NCI-H510A (cell line): ENCODE data around the gene STAC3.
"Not testable (repeated sequence)": the region's sequence is repeated elsewhere in the genome, so short reads cannot be mapped to it uniquely, and the experiment has no call there.

Source experiments
- DNase-seq: peaks from one replicate; lab custom pipeline; 2025; lab: John Stamatoyannopoulos, UW

STAC3 gene

GRCh38 chr12:57250956-57251355 lies at the start of gene STAC3:
TSS of gene STAC3 (minus strand) at chr12:57251187. CDS start at chr12:57249636, 1,551 bp downstream.
- DNase-seq: no peak

DNA sequence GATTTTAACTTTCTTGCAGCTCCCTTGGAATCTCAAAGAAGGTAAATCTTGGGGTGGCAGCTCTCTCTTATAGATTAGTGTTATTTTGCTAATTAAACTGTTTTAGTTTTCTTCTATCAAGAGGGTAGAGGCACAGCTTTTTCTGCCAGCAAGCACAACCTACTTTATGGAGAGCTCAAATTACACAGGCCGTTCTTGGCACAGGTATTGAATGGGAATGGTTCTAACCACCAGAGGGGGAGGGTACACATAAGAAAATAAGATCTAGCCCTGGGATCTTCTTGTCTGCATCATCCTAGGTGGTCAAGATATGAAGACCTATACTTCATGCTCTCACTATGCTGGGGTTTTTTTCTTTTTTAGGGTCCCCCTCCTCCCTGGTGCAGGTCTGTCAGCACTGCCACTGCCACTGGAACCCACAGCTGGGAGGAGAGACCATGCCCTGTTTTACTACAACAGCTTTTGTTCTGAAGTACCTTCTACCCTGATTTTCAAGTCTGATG lies 48.6 kb upstream of the STAC3 start:
- peak; percentile 42 for DNase-seq

GRCh38 chr12:57296291-57296690 lies 45.3 kb upstream of the STAC3 start:
- DNase-seq: no peak

DNA sequence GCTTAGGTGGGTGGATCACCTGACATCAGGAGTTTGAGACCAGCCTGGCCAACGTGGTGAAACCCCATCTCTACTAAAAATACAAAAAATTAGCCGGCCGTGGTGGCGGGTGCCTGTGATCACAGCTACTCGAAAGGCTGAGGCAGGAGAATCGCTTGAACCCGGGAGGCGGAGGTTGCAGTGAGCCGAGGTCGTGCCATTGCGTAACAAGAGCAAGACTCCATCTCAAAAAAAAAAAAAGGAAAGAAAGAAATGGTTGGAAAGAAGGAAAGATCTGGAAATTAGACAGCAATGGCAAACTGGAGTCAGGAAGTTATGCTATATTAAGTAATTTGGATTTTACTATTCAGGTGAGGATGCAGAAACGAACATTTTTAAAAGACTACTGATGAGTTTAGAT lies 31.1 kb upstream of the STAC3 start:
- not testable (repeated sequence) for DNase-seq

DNA sequence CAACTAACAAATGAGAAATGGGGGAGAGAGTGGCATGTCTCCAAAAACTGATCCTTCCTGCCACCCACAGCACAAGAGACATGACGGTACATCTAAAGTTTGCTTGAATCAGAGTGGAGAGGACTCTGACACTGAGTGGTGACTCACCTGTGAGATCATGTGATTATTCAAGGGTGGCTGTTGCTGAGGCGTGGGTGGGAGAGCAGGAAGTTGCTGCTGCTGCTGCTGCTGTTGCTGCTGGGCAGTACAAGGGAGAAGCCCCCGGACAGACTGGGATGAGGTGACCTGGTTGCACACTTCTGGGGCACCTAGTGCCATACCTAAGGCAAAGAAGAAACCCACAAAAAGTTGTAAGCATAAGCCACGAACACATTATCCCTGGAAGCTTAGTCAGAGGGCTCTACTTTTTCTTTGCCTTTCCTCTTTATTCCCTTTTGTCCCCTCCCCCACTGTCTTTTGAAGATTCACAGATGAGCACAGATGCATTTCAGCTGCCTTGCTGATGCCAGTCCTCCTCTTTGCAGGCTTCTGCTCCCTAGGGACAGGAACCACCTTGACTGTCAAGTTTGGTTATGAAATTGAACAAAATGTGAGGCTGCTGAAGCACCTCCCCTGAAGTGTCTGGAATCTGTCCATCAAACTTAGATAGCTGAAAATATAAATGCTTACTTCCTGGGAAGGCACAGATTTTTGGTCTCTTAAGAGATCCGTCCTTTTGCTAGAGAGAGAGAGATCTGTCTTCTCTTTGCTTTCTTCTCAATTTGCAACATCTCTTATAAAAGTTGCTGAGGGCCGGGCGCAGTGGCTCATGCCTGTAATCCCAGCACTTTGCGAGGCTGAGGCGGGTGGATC lies 29.4 kb upstream of the STAC3 start:
- DNase-seq: peak; percentile 22

DNA sequence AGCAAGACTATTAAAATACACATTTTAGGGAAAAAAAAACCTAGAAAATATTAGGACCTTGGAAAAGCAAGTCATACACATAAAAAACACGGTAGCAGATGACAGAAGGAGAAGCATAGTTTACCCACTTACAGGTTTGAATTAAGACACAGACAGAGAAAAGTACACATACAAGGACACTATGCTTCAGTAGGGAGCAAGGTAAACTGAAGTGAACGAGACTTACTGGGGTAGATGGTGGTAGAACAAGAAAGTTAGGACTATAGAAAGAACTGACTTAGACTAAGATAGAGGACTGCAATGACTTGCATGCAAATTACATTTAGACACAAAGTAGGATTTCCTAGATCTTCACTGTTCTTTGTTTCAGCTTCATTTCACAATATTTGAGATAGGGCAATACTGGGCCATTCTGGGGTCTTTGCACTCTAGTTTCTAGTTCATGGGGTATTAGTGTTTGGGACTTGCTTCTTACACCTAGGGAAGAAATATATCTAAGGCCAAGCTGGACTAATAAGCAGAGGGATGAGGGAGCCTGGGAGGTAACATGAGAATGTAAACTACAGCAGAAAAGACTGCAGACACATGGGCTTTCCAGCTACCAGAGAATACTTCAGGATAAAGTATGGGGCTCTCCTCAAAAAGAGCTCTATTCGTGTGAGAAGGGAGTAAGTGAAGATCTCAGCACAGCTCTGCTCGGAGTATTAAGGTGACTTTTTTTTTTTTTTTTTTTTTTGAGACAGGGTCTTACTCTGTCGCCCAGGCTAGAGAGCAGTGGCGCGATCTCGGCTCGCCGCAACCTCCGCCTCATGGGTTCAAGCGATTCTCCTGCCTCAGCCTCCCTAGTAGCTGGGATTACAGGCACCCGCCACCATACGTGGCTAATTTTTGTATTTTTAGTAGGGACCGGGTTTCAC lies 27.7 kb upstream of the STAC3 start:
- no peak for DNase-seq

DNA sequence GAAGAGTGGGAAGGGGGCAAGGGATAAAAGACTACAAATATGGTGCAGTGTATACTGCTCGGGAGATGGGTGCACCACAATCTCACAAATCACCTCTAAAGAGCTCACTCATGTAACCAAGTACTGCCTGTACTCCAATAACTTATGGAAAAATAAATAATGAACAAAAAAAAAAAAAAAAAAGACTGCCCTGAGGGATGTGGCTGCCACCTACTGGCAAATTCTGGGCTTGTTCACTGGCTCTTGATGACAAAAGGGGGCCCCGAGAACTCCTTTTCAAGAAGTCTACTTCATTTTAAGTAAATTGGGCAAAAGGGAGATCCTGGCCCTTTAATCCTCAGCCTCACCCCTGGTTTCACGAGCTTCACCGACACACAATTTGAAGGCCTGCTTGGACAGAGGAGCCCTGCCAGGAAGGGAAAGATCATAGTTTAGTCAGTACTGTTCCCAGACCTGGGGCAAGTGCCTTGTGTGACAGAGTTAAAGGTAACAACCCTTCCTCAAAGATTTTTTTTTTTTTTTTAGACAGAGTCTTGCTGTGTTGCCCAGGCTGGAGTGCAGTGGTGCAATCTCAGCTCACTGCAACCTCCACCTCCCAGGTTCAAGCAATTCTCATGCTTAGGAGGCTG lies 26.1 kb upstream of the STAC3 start:
- DNase-seq: no peak

- not testable (repeated sequence) for DNase-seq
Observed at GRCh38 chr12:57276233-57276632, 25.2 kb upstream of the STAC3 start.

DNA sequence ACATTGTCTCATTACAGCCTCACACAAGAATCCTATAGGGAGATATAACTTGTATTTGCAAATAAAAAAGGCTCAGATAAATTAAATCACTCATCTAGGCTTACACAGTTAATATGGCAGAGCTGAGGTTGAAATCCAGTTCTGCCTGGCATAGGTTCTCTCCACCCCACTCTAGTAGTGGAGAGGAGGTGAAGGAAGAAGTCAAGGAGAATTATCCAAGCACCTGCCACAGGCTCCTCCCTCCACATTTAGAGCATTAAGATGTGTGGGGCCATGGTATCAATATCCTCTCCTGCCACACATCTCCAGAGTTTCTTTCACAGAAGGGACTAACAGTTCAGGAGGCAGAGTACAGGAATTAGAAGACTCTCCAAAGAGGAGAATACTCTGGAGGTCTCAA lies 22.5 kb upstream of the STAC3 start:
- no peak for DNase-seq

DNA sequence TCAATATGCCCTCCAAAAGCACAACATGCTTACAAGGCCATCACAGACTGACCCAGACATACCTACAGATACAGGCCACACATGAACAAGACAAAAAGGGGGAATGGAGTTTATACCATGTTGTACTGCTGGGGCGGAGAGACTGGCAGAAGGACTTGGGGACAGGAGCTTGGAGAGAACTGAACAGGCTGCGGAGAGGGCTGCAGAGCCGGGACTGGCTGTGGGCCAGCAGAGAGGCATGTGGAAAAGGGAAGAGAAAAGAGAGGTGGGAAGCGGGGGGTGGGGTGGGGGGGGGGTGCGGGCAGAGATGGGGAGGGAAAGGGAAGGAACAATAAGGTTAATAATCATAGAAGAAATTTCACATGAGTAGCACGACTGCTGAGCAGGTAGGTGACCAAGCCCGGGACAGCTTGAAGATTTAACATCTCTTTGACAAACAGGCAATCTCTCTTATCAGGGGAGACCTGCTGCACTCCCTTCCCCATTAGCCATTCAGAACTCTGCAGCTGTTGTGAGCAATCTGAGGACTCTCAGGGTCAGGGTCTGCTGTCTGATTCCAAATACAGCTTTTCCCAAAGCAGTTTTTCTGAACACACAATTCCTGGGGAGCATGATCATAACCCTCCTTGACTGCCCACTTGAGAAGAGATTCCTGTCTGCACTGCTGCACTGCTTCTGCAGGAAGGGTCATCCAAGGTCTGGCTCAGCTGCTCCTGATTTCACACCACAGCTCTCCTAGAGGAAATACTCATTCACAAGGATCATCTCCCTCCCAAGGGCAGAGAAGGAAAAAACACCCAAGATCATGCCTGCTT lies 21.6 kb upstream of the STAC3 start:
- DNase-seq: no peak

GRCh38 chr12:57270966-57271470 lies 20.0 kb upstream of the STAC3 start:
- DNase-seq: no peak

DNA sequence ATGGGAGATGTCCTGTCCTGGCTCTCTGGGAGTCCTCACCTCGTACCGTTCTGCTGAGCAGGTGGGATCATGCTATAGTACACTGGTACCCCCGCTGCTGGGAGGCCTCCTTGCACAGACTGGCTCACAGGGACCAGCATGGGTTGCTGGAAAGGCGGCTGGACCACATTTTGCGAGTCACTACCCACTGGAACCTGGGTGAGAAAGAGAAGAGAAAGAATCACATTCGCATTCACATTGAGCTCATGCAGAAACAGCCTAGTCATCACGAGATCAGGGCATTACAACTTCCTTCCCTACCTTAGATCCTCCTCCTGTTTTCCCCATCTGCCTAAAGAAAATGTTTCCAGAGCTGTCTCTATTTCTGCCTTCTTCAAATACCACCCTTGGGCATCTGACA lies 17.3 kb upstream of the STAC3 start:
- DNase-seq: no peak

GRCh38 chr12:57266681-57267080 lies 15.7 kb upstream of the STAC3 start:
- no peak for DNase-seq

DNA sequence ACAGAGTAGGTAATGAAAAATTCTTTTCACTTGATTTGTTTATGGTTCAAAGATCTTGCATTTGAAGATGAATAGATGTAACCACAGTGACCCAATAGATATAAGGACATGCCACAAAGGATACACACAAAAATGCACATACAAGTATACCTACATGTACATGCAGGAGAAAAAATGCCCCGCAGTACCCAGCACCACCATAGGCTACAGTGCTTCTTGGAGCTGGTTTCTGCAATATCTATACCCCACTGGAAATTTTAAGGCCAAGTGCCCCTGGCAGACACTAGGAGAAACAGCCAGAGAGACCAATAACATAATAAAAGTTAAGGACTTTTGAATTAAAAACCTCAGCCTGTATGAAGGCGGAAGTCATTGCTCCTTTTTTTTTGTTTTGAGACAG lies 12.1 kb upstream of the STAC3 start:
- no peak for DNase-seq

- no peak for DNase-seq
Observed at GRCh38 chr12:57262126-57262822, 11.3 kb upstream of the STAC3 start.

DNA sequence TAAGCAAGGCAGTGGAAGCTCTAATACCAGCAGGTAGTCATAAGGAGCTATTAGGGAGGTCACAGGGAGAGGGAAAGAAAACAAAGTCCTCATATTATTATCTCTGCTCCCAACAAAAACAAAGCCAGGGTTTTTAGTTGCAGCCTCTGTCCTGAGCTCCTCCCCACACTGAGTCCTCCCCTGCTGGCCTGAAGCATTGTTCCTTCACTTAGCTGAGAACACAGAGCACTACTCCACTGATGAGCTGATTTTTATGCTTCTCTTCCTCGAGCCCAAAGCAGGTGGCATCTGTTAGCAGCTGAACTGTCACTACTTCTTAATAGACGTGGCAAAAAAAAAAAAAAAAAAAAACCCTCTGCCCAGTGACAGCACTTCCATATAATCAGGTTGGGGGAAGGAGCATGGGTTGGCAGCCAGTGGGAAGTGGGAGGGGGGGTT lies 10.5 kb upstream of the STAC3 start:
- DNase-seq: no peak

- no peak for DNase-seq
Observed at GRCh38 chr12:57260366-57260765, 9.4 kb upstream of the STAC3 start.

- DNase-seq: no peak
Observed at GRCh38 chr12:57258977-57259970, 8.3 kb upstream of the STAC3 start.

- DNase-seq: no peak
Observed at GRCh38 chr12:57255916-57256315, 4.9 kb upstream of the STAC3 start.
